HG03025 (cell line): ENCODE data around the gene FOXF2.

Experiments
- ATAC-seq: cut with Tn5 transposase; IDR thresholded peaks from one replicate; pipeline ENCODE4 v1.9.1; 2021; ENCODE audit warnings: mild to moderate bottlenecking, moderate library complexity; ENCODE audit not compliant: unreplicated experiment, low FRiP score

FOXF2 gene

DNA sequence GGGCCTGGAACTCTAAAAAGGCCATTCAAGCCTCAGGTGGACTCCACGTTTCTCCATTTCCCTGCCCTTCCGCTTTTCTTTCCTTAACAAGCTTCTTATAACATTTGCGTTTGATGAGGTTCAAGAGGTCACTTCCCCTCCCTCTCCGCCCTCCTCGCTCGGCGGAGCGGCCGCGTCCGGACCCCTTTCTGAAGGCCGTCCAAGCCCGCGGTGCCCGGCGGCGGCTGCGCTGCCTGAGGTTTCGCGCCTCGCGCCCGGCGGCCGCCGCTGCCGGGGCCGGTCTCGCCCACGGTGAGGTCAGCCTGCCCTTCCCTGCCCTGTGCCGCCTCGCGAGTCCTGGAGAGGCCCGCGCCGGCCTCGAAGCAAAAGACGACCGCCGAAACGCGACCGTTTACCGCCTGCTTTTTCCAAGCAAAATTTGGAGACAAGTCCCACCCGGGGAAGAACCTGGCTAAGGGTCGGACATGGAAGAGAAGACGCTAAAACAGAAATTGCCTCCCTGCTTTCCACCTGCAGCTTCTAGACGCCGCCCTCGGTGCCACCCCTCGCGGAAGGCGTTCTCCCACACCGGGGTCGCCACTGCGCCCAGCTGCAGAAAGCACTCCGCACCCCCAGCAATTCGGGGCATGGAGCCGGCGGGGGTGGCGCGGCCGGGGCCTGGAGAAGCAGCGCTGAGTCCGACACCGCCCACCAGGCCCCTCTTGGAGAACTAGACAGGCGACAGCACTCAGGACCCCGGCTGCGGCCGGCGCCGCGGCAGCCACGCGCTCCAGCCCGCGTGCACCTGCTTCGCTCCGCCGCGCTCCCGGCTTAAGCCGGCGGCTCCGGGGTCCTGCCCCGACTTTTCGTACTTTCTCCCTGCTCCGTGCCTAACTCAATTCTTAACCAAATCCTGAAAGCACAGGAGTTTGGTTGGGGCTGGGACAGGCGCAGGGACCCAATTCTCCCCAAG lies 11.0 kb upstream of the FOXF2 start:
- ATAC-seq: no peak

DNA sequence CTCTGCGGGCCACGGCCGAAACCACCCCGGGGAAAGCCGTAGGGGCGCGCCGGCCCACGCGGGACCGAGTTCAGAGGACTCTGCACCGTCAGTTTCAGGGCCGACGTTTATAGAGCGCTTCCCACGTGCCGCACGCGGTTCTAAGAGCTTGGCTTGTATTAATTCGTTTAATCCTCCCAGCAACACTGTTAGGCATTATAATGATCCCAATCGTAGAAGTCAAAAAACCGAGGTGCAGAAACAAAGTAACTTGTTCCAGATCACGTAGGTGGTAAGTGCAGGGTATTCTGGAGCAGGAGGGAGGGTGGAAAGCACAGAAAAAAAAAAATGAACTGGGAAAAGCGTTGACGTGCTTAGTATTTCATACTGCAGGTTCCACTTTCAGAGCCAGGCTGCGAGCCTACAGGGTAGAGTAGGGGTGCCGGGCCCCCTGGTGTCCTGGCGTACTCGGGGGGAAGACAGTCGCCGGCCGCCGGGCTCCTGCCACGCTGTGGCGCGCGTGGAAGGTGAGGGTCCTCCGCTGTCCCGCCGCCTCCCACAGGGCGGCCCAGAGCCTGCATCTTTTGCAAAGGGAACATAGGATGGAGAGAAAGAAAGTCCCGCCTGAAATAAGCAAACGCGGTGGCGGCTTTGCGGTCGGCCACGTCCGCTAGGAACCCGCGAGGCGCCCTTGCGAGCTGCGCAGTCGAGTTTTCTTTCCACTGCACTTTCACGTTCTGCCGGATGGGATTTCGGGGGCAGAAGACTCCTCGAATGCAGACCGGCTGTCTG lies 10.2 kb upstream of the FOXF2 start:
- no peak for ATAC-seq

DNA sequence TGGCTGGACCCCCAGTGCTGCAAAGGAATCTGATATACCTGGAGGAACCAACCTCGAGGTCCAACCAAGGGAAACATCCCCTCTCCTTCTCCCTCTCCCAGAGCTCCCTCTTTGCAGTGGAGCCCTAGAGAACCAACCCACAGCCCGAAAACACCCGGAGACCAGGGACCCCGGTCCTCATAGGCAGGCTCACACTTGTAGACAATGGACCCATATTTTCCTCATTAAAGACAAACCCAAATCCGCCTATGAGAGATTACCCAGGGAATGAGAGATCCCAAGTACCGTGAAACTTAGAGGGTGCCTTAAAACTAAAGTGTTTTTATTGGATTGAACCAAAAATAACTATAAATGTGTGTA lies 9.6 kb upstream of the FOXF2 start:
- ATAC-seq: no peak

DNA sequence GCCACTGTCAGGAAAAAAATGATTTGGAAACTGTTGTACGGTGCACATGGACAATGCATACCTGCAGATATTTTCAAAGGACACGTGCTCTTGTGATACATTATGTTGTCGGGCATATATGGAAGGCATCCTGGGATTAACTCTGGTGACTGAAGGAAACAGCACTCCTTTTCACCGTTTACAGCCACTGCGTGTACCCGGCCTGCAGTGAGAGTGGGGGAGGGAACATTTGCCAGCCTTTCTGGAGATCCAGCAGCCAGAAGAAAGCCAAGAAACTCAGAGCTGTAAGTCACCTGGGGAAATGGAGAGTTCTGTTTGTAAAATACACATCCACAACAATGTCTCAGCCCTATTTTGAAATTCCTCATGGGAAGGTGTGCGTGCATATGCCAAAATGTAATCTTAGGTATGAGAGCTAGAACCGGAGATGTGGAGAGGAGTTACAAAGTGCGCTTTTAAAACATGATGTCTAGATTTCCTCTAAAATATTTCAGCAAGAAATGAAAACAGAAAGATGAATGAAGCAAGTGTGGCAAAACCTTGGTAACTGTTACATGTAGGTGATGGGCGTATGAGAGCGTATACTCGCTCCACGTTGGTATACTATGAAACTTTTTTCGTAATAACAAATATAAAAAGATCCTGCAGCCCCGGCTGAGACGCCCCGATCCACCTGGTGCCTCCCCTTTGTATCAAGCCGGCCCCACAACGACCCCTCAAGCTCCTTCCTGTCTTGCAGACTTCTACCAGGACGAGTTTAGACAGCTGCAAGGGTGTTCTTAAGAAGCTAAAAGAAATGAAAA lies 8.6 kb upstream of the FOXF2 start:
- no peak for ATAC-seq

DNA sequence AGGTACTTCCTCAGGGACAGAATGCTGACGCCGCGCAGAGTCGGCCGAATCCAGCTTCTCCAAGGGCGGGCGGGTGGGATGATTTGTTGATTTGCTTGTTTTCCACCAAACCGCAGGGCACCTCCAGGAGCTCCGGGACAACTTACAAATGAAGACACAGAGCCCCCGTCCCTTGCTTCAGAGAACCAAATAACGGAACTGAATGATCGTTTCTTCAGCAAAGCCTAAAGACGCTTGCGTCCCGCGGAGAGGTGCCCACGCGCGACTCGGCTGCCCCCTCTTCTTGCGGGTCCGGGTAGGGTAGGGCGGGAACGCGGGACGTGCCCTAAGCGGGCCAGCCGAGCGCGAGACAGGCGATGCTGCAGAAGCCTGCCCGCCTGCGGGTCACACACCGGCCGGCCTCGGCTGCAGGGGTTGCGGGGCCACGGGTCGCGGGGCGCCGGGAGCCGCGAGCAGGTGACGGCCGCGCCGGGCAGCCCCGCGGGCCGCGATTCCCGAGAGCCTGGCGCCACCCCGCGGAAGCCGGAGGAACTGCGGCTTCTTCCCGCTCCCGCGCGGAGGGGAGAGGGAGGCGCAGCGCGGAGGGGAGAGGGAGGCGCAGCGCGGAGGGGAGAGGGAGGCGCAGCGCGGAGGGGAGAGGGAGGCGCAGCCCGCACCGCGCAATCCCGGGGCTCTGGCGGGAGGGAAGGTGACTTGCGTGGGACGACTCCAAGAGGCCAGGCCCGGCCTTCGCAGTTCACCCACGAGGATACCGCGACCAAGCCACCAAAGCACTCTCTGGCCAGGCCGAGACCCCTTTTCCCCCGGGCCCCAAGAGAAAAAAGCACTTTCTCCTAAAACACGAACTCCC lies 7.7 kb upstream of the FOXF2 start:
- ATAC-seq: no peak

DNA sequence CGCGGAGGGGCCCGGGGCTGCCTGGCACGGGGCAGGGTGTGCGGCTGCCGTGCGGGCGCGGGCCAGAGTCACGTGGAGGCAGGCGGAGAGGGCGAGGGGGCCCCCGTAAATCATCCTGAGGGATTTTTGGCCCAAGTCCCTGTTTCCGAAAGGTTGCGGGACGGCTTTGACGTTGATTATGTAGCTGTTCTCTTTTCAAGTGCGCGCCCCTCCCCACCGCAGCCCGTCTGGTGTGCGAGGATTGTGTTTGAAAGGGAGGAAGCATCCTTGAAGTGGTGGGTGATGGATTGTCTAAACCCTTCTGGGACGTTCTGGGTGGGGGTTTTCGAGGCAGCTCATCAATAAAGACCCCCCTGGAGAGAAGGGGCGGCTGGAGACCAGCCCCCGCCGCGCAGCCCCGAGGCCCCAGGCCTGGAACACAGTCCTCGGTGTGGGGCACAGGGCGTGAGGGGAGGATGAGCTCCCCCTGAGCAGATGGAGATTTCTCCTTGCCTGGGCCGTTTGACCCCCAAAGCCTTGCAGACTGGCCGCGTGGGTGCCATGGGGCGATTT lies 7.0 kb upstream of the FOXF2 start:
- no peak for ATAC-seq

DNA sequence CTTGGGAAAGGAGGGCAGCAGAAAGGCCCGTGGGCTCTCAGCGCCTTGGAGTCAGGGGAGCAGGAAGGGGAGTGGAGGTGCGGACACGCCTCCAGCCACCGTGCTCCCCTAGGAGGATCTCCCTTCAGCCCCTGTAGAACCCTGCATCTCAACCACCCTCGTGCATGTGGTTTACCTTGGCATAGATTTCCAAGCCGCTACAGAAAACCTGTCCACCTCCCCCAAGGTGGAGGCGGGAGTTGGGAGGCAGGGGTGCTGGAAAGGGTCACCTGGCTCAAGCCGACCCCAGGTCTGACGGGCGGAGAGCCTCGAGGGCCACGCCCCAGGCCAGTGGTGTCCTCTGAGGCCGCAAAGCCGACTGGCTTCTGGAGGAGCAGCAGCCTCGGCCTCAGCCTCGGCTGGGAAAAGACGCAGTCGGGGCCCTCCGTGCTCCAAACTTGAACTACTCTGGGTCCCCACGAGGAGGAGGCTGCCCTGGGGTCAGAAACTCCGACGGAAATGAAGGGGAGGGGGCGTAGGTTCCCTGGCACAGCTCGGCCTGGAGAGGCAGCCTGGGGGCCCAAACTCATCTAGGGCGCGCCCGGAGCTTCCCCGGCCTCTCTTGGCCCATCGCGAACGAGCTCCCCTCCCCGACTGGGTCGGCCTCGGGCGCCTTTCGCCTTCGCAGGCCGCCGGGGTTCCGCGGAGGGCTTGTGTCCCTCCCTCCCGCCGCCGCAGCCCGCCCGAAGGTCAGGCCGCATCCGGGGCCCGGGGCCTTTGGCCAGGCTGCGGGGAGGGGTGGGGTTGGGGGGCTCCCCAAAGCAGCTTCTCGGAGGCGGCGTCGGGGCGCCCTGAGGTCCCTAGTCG lies 6.3 kb upstream of the FOXF2 start:
- ATAC-seq: no peak

DNA sequence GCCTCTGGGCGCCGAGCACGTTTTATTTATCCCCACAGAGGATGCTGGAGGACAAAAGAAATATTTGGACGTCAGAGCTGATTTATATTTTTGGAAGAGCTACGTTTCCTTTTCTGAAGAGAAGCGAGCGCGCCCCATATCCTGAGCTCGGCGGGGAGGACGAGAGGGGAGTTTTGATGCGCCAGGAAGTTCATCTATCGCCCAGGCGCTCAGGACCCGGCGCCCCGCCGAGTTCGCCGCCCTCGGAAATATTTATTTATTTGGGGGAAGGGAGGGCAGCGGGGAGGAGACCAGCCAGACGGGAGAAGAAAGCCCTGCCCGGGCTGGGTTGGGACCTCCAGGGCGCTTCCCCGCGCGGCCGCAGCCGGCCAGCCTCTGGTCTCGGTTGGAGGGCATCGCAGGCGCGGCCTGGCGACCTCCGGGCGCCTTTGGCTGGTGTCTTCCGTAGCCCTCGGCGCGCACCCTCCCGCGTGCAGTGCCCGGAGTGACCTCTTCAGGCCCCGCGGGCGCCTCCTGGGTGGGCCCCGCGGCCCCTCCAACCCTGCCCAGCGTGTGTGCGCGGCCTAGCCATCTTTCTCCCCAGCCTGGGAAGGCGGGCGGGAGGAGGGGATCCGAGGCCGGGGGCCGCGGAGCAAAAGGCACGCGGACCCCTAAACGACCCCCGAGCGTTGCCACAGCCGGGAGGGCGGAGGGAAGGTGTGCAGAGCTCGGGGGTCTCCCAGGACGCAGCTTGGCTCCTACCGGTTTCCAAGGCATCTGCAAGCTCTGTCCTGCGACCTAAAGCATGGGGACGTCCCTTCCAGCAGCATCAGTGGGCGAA lies 5.4 kb upstream of the FOXF2 start:
- ATAC-seq: no peak

DNA sequence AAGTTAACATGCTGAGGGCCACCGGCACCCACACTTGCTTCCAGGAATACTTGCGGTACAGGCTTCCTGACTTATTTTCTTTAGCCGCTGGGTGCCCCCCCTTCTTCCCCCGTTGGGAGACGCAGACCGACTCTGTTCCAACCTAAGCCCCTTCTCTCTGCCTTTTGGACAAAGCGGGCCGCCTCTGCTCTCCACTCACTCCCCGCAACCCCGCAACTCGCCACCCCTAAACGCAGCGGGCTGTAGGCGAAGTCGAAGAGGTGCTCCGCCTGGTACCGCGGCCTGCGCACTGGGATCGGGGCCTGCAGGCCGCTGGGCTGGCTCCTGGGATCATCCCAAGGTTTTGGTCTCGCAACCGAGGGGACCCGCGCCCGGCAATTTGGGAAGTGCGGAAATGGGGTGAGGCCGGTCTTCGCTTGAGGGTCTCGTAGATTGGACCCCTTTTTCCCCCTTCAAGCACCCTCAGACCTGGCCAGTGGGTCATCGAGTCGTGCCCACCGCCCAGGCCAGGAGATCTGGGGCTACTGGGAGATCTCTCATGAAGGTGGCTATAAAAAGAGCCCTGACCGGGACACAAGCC lies 4.7 kb upstream of the FOXF2 start:
- no peak for ATAC-seq

DNA sequence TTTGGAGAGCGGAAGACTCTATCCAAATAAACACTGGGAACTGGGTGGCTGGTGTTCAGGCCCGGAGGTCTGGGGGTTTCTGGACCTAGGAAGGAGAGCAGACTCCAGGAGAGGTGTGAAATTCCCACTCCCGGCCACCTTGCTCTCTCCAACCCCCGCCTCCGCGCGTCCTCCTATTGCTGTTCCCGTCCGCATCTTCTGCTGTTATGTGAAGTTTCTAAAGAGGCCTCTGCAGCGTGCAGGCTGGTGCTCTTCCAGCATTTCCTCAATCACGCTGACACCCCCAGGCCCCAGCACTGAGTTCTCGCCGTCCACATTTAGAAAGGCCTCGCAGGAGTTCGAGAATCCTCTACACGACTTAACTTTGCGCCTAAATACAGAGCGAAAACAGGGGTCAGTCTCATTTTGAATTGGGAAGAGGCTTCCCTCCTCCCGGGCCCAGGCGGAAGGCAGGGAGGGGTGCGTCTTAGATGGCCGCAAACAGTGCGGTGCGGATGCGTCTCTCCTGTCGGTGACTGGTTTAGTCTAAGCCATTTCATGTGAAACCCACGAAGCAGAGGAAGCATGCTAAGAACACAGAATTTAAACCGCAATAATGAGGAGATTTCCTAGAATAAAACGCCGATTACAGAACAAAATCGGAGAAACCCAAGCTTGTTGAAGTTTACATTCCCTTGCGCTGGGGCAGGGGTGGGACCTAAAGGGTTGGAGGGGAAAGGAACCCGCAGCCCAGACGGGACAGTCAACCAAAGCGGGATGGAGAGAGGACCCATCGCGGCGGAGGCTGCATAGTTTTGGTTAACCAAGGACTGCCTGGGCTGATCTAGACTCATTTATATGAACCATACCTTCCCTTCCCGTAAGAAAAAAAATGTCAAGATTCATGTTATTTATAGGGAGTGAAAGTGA lies 4.0 kb upstream of the FOXF2 start:
- no peak for ATAC-seq

DNA sequence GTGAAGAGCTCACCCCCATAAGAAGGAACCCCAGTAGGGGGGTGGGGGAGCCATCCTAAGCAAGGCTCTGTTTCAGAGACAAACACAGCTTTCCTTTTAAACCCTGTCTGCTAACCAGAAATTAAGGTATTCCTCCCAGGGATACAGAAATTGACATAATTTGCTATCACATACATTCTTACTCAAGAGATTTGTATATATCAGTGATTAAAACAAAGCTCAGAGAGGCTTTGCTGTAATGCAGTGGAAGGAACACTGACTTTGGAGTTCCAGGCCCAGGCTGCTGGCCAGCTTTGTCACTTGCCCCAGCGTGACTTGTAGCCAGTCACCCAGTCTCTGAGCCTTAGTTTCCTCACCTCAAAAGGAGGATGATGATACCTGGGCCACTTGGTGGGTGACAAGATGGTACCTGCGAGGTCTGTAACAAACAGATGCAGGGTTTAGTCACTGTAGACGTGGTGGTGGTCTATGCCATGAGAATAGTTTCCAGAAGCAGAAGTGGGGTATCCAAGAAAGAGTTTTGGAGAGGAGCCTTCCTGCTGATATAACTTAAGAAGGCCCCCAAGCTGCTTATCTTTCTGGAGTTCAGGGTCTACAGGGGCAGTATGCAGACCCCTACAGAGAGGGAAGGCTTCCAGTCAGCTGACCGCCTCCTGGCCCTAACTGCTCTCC lies 3.2 kb upstream of the FOXF2 start:
- no peak for ATAC-seq

DNA sequence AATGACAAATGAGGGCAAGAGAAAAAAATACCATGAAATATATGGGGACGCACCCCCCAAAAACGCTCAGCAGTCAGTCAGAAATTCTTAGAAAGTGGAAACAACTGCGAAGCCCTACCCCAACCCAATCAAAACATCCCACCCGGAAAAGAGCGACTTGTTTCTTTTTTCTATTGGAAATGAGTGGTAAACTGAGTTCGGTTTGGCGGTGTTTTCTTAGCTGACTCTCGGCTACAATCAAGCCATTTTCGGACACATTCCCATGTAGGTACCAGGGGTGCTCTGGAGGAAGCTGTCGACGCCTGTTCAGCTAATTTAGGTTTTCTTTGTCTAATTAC lies 1.9 kb upstream of the FOXF2 start:
- no peak for ATAC-seq

DNA sequence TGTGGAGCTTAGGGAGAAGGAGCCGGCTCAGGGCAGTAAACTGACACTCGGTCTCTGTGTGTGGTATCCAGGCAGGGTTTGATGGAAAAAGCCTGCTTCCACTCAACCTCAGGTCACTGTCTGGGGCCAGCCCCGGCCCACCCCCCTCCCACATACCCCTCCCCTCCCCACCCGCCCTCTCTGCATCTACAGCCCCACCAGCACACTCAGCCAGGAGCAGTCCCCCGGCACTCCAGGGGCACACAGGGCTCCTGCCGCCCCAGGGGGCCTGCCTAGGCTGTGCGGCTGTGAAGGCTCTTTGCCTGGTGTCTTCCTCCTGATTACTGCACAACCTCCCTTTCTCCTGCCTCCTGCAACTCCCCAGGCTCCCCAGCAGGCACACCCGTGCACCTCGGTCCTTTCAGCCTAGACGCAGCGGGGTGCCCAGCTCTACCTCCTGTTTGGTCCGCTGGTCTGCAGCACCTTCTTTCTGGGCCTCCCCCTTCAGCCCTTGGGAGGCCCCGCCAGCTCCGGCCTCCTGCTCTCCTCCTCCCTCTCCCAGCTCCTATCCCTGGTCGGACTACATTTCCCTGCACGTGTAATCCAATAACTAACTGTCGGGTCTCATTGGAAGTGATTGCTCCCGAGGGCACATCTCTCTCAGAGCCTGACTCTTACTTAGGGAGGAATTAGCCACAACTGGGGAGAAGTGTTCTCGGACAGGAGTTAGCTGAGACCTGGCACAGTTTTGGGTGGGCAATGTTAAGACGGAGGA lies 1.3 kb upstream of the FOXF2 start:
- ATAC-seq: no peak

DNA sequence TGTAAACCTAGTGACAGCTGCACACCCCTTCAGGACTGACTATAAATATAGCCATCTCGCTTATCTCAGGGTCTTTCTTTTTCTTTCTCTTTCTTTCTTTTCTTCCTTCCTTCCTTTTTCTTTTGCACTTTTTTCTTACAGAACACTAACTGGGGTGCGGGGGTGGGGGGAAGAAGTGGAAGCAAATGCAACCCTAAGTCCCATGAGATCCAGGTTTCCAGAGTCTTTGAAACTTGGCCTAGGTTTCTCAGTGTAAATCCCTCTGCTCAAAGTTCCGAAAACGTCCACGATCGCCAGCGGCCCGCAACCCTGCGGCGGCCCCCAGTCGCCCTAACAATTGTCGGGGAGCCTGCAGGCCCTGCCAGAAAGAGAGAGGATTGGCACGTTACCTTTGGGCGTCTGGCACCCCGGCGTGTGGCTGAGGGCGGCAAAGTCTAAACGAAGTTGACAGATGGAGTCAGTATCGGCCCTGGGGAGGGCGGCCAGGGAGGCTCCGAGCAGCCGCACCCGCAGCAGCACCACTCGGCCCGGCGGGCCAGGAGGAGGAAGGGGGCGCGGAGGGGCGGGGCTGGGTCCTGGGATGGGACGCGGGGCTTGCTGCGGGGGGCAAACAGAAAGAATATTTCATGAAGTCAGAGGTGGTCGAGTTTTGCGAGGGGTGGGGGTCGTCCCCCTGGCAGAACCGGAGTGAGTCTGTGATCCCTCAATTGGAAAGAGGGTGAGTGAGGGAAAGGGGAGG lies 577 bp upstream of the FOXF2 start:
- ATAC-seq: no peak
